Measurements from ENCODE around the gene HRAS.
A peak's percentile ranks its signal among the peaks of the same experiment; 100 is the strongest.

The HRAS gene

GRCh38 chr11:578276-579035 lies 43.1 kb upstream of the HRAS start:
- Histone ChIP-seq H3K4me3 (ENCODE audit: low read depth, low read length) (peak overlapping the region; percentile 15), H3K27ac (no peak overlapping the region), H3K36me3 (replicated peaks) (peaks cover 15% of the 10 kb centered on the region), H3K27me3 (replicated peaks) (peaks cover 8% of the 10 kb centered on the region)
- in situ Hi-C loops (cut with HindIII; ENCODE audit: low pct_ligation_motif_present, low sequenced_read_pairs) = no loop called here
- TF ChIP-seq CTCF (IDR thresholded peaks at IDR 0.05; ENCODE audit: low read depth, low read length, missing control alignments) = no peak
- no peak for DNase-seq

GRCh38 chr11:577611-577894 lies 42.2 kb upstream of the HRAS start:
- in situ Hi-C loops (cut with HindIII; ENCODE audit: low pct_ligation_motif_present, low sequenced_read_pairs) = no loop called here
- Histone ChIP-seq H3K4me3 (ENCODE audit: low read depth, low read length) (peak overlapping the region; percentile 95), H3K36me3 (replicated peaks) (peaks cover 8% of the 10 kb centered on the region), H3K27ac (no peak overlapping the region), H3K27me3 (replicated peaks) (peaks cover 8% of the 10 kb centered on the region)
- no peak for DNase-seq
- TF ChIP-seq CTCF (IDR thresholded peaks at IDR 0.05; ENCODE audit: low read depth, low read length, missing control alignments) = no peak

- H3K36me3 ChIP-seq (replicated peaks) = peaks cover 4% of the 10 kb centered on the region
- H3K27ac ChIP-seq = peak overlapping the region; percentile 62
- peak overlapping the region; percentile 95 for H3K4me3 ChIP-seq (ENCODE audit: low read depth, low read length)
- no peak for DNase-seq
- H3K27me3 ChIP-seq (replicated peaks) = peaks cover 8% of the 10 kb centered on the region
- TF ChIP-seq CTCF (IDR thresholded peaks at IDR 0.05; ENCODE audit: low read depth, low read length, missing control alignments) = no peak
- in situ Hi-C loops (cut with HindIII; ENCODE audit: low pct_ligation_motif_present, low sequenced_read_pairs) = no loop called here
Observed at GRCh38 chr11:576811-577610, 41.6 kb upstream of the HRAS start.

- Histone ChIP-seq H3K27ac (peak within 1 kb of the TSS; percentile 99), H3K36me3 (replicated peaks) (no peaks in the 10 kb centered on the region), H3K27me3 (replicated peaks) (peaks cover 8% of the 10 kb centered on the region), H3K4me3 (ENCODE audit: low read depth, low read length) (peak within 1 kb of the TSS; percentile 95)
- in situ Hi-C loops (cut with HindIII; ENCODE audit: low pct_ligation_motif_present, low sequenced_read_pairs) = no loop called here
- peak; percentile 89 for DNase-seq
- TF ChIP-seq CTCF (IDR thresholded peaks at IDR 0.05; ENCODE audit: low read depth, low read length, missing control alignments) = no peak
Observed at GRCh38 chr11:575996-576768, 40.8 kb upstream of the HRAS start, which contains the start of gene PHRF1. PHRF1 (plus strand) TSS chr11:576470; CDS start chr11:581513, 5,043 bp downstream.

- in situ Hi-C loops (cut with HindIII; ENCODE audit: low pct_ligation_motif_present, low sequenced_read_pairs) = no loop called here
- no peaks in the 10 kb centered on the region for H3K36me3 ChIP-seq (replicated peaks)
- peaks cover 8% of the 10 kb centered on the region for H3K27me3 ChIP-seq (replicated peaks)
- no peak for TF ChIP-seq CTCF (IDR thresholded peaks at IDR 0.05; ENCODE audit: low read depth, low read length, missing control alignments)
- no peak for DNase-seq
- no peak overlapping the region for H3K27ac ChIP-seq
- peak overlapping the region; percentile 57 for H3K4me3 ChIP-seq (ENCODE audit: low read depth, low read length)
Observed at GRCh38 chr11:575313-575995, 40.1 kb upstream of the HRAS start.

Measured in brain microvascular endothelial cell (primary cell).